PFSK-1 (cell line): Measurements from ENCODE around the gene RPAIN.

Source experiments
- FOXP2 ChIP-seq: optimal IDR thresholded peaks from 2 replicates; pipeline ENCODE3; 2011; ENCODE audit warnings: borderline replicate concordance, control low read depth, inconsistent platforms; ENCODE audit not compliant: insufficient read depth; ENCODE audit errors: extremely low read length, extremely low read depth
- POLR2AphosphoS5 ChIP-seq: IDR thresholded peaks from 2 replicates; pipeline ENCODE4 v1.6.1; 2012; ENCODE audit warnings: low read depth, mild to moderate bottlenecking, control low read depth, low read length, moderate library complexity
- SIN3A ChIP-seq: IDR thresholded peaks from 2 replicates; pipeline ENCODE4 v1.6.1; 2012; ENCODE audit warnings: mild to moderate bottlenecking, low read length, moderate library complexity, borderline replicate concordance; ENCODE audit not compliant: insufficient read depth
- TAF1 ChIP-seq: IDR thresholded peaks from 2 replicates; pipeline ENCODE4 v1.6.1; 2012; ENCODE audit warnings: low read length, control low read depth, borderline replicate concordance; ENCODE audit not compliant: insufficient read depth

GRCh38 chr17:5467416-5467815, 47.4 kb downstream of the RPAIN start:
- no peak for TF ChIP-seq TAF1
- TF ChIP-seq SIN3A, result peak; percentile 3; the same call in 1 of the 2 replicates
- no peak for TF ChIP-seq POLR2AphosphoS5
- TF ChIP-seq FOXP2, result no peak
